HG03378 (cell line): ENCODE results near the gene TMEM126A.
A peak's percentile ranks its signal among the peaks of the same experiment; 100 is the strongest.
"Not testable (repeated sequence)": the region's sequence is repeated elsewhere in the genome, so short reads cannot be mapped to it uniquely, and the experiment has no call there.

Experiments used
- ATAC-seq: cut with Tn5 transposase; IDR thresholded peaks from one replicate; pipeline ENCODE4 v1.9.1; 2021; ENCODE audit warnings: mild to moderate bottlenecking, moderate library complexity; ENCODE audit not compliant: unreplicated experiment

TMEM126A gene

DNA sequence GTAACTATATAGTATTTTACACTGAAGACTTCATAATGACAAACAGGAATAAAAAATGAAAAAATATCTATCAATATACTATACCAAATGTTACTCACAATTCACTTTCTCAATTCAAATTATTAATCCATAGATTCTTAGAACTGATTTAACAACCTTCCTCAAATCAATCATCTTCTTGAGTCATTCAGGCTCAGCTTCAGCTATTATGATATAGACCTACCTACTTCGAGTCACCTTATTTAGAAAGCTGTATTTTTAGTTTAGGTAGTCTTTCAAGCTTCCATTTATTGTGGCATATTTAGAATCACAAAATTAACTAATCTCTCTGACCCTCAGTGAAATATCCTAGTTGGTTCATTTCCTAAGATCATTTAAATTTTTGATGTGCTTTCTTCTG lies 9.0 kb downstream of the TMEM126A start:
- no peak for ATAC-seq

- ATAC-seq, result no peak
These were observed 10.4 kb downstream of the TMEM126A start for GRCh38 chr11:85658180-85658579.

DNA sequence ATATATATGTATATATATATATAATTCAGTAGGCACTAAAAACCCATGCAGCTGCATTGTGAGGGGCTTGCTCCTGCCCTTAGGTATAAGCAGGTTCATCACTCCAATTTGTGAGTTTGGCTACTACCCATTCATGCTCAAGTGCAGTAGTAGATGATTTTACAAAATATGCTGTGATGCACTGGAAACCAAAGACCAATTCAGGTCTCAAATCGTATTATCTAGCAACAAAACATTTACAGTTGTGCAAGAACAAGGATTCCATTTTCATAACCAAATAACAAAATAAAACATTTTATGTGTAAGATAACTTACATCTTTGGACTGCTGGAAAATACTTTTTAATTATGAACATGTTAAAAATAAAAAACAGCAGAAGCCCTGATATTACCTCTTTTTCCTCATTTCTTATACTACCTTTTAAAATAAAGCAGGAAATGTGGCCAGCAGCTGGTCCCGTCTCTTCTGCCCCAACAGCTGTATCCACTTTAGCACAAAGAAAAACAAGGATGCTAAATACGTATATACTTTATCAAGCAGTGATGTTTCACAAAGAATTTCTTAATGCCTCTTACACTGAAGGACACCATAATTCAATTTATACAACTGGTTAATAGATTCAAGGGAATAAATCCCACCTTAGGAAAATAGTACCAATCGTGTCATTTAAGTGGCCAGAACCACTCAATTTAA lies 14.4 kb downstream of the TMEM126A start:
- ATAC-seq, result no peak

- ATAC-seq, result no peak
These were observed 15.4 kb downstream of the TMEM126A start for GRCh38 chr11:85663080-85663752.

GRCh38 chr11:85663753-85664614 lies 16.2 kb downstream of the TMEM126A start:
- peak; percentile 60 for ATAC-seq

- peak; percentile 81 for ATAC-seq
These were observed 17.1 kb downstream of the TMEM126A start, which contains the start of gene CREBZF for GRCh38 chr11:85664615-85665481. TSS of gene CREBZF (minus strand) at chr11:85665129. CDS start at chr11:85664875, 254 bp downstream.

DNA sequence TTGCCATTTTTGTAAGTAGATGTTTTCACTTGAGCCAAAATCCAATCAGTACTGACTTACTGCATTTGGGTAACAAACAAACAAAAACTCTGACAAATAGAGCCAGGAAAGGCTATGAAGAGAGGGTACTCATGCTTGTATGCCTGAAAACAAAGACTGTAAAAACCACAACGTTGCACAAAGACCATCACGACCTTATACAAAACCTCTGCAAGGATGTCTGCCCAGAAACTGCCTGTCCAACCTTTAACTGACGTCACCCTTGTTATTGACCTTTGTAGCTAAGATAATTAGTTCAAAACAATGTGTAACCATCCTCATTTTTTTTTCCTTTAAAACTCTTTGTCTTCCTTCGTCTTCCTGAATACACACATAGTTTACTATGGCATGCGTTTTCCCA lies 18.0 kb downstream of the TMEM126A start:
- no peak for ATAC-seq

GRCh38 chr11:85666687-85667086 lies 18.9 kb downstream of the TMEM126A start:
- no peak for ATAC-seq

GRCh38 chr11:85668157-85668556 lies 20.4 kb downstream of the TMEM126A start:
- no peak for ATAC-seq

GRCh38 chr11:85670949-85671663 lies 23.3 kb downstream of the TMEM126A start:
- ATAC-seq, result not testable (repeated sequence)

DNA sequence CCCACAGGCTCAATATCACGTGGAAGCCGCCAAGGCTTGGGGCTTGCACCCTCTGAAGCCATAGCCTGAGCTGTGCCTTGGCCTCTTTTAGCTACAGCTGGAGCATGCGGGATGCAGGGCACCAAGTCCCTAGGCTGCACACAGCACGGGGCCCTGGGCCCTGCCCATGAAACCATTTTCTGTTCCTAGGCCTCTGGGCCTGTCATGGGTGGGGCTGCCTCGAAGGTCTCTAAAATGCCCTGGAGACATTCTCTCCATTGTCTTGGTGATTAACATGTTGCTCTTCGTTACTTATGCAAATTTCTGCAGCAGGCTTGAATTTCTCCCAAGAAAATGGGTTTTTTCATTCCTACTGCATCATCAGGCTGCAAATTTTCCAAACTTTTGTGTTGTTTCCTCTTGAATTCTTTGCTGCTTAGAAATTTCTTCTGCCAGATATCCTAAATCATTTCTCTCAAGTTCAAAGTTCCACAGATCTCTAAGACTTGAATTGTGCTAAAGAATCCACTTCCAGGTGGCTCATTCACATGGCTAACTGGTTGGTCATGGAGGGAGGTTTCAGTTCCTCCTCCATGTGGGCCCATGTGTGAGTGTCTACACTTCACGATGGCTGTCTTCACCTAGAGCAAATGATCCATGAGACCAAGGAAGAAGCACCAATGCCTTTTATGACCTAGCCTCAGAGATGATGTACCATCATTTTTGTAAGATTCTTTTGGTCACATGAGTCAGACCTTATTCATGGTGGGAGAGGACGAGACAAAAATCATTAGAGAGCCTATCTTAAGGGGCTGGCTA lies 24.5 kb downstream of the TMEM126A start:
- no peak for ATAC-seq

DNA sequence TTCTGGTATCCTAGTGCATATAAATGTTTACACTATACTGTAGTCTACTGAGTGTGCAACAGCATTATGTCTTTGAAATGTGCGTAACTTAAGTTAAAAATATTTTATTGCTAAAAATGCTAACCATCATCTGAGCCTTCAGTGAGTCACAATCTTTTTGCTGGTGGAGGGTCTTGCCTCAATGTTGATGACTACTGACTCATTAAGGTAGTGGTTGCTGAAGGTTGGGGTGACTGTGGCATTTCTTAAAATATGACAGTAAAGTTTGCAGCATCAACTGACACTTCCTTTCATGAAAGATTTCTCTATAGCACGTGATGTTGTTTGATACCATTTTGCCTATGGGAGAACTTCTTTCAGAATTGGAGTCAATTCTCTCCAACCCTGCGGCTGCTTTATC lies 25.6 kb downstream of the TMEM126A start:
- ATAC-seq, result no peak

GRCh38 chr11:85679576-85679975 lies 31.8 kb downstream of the TMEM126A start:
- ATAC-seq, result no peak

DNA sequence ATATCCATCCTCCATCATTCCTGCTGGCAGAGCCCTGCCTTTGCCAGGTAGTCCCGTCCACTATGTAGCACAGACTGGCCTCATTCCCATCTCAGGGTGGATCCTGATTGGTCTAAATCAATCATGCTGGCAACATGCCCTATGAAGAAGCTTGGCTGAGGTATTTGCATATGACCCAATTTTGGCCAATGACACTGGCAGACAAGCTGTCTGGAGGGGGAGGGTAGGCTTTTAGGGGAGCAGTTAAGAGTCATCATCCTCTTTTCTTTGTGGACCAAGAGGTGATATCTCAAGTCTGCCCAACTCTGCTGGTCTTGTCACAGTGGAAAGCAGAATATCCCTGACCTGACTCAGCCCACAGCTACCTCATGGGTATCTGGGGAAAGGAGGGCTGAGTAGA lies 33.1 kb downstream of the TMEM126A start:
- no peak for ATAC-seq

- ATAC-seq, result no peak
These were observed 34.9 kb downstream of the TMEM126A start for GRCh38 chr11:85682330-85683305.

GRCh38 chr11:85685125-85685819 lies 37.5 kb downstream of the TMEM126A start:
- ATAC-seq, result no peak

- ATAC-seq, result no peak
These were observed 38.2 kb downstream of the TMEM126A start, which contains the start of gene CCDC89 for GRCh38 chr11:85685820-85686459. TSS of gene CCDC89 (minus strand) at chr11:85686195. CDS start at chr11:85686130, 65 bp downstream.
